WI38 (cell line): Measurements from ENCODE around the gene BDNF.

Experiments
- H3K4me3 ChIP-seq: 2 replicates; pipeline ENCODE4 v1.5.1; 2011; ENCODE audit warnings: low read depth, mild to moderate bottlenecking, control low read depth, low read length
- CTCF ChIP-seq: IDR thresholded peaks from 2 replicates; pipeline ENCODE4 v1.5.1; 2012; ENCODE audit warnings: low read depth, mild to moderate bottlenecking, control low read depth, low read length

Gene BDNF

GRCh38 chr11:27621405-27622161 is 78.7 kb downstream of the BDNF start:
- no peak overlapping the region for H3K4me3 ChIP-seq
- TF ChIP-seq CTCF, result no peak

GRCh38 chr11:27619763-27620335 is 80.4 kb downstream of the BDNF start:
- TF ChIP-seq CTCF, result no peak
- H3K4me3 ChIP-seq, result no peak overlapping the region

GRCh38 chr11:27619039-27619574 is 81.1 kb downstream of the BDNF start:
- TF ChIP-seq CTCF, result no peak
- H3K4me3 ChIP-seq, result no peak overlapping the region

- H3K4me3 ChIP-seq, result no peak overlapping the region
- no peak for TF ChIP-seq CTCF
Measured at GRCh38 chr11:27618281-27618915, 81.9 kb downstream of the BDNF start.

GRCh38 chr11:27616711-27617110 is 83.5 kb downstream of the BDNF start:
- H3K4me3 ChIP-seq, result no peak overlapping the region
- no peak for TF ChIP-seq CTCF

GRCh38 chr11:27615833-27616232 is 84.4 kb downstream of the BDNF start:
- TF ChIP-seq CTCF, result no peak
- H3K4me3 ChIP-seq, result no peak overlapping the region

GRCh38 chr11:27614092-27614491 is 86.2 kb downstream of the BDNF start:
- no peak overlapping the region for H3K4me3 ChIP-seq
- TF ChIP-seq CTCF, result no peak
